Measurements from ENCODE around the gene SYNJ2.

The SYNJ2 gene

DNA sequence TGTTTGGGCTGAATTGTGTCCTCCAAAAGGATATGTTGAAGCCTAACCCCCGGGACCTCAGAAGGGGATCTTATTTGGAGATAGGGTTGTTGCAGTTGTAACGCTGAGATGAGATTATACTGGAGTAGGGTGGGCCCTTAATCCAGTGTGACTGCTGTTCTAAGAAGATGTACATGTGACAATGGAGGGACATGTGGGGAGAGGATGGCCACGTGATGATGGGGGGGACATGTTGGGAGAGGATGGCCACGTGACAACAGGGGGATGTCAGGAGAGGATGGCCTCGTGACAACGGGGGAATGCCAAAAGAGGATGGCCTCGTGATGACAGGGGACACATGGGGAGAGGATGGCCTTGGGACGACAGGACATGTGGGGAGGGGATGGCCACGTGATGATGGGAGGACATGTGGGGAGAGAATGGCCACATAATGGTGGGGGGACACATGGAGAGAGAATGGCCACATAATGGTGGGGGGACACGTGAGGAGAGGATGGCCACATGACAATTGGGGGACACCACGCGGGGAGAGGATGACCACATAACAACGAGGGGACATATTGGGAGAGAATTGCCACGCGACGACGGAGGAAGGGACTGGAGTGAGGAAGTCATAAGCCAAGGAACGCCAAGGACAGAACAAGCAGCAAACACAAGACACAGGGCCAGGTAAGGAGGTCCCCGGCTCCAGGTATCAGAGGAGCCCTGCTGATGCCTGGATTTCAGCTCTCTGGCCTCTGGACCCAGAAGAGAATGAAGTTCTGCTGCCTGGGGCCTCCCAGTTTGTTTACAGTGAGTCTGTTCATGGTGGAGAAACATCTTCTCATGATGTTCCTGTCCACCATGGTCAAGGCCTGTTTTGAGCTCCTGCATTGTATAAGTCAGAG, 29.2 kb downstream of the SYNJ2 start:
- in situ Hi-C loops (cut with MboI; ENCODE audit: low sequenced_read_pairs) = no loop called here

GRCh38 chr6:158011478-158011920, 29.8 kb downstream of the SYNJ2 start:
- in situ Hi-C loops (cut with MboI; ENCODE audit: low sequenced_read_pairs) = no loop called here

DNA sequence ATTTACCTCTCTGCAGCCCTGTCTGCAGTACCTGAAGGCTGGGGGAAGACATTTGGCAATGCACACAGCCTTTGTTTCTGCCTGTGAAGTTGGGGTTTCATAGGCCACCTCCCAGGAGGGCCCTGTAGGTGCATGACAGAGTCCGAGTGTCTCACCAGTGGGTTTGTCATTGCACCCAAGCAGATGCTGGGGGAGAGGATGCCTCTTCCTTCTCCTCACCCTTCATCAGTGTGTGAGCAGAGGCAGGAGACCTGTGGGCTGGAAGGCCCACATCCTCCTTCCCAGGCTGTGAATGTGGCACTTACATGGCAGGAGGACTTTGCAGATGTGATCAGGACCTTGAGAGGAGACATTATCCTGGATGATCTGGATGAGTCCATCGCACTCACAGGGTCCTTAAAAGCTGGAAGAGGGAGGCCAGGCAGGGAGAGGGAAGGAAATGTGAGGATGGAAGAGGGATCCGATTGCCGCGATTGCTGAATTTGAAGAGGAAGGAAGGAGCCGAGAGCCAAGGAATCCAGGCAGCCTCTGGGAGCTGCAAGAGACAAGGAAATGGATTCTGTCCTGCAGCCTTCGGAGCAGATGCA, 30.4 kb downstream of the SYNJ2 start:
- in situ Hi-C loops (cut with MboI; ENCODE audit: low sequenced_read_pairs) = no loop called here

DNA sequence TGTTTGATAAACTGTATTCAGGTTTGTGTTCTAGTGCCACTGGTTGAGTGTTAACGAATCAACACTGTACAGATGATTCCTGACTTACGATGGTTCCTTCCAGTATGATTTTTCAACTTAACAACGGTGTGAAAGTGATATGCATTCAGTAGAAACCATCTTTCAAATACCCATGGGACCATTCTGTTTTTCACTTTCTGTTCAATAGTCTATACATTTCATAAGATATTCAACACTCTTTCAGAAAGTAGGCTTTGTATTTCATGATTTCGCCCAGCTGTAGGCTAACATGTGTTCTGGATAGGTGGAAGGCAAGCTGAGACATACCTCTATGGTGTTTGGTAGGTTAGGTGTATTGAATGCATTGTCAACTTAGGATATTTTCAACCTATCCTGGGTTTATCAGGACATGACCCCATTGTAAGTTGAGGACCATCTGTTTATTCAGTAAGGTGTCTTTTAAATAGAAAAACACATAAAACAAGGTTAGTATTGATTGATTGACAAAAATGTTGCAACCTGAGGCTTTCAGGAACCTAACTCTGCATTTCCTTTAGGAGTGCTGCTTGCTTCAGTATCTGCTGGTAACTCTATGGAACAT, 32.3 kb downstream of the SYNJ2 start:
- in situ Hi-C loops (cut with MboI; ENCODE audit: low sequenced_read_pairs) = no loop called here

- in situ Hi-C loops (cut with MboI; ENCODE audit: low sequenced_read_pairs) = no loop called here
These were observed 33.0 kb downstream of the SYNJ2 start for GRCh38 chr6:158014505-158015187.

- in situ Hi-C loops (cut with MboI; ENCODE audit: low sequenced_read_pairs) = no loop called here
These were observed 33.5 kb downstream of the SYNJ2 start for GRCh38 chr6:158015188-158015506.

DNA sequence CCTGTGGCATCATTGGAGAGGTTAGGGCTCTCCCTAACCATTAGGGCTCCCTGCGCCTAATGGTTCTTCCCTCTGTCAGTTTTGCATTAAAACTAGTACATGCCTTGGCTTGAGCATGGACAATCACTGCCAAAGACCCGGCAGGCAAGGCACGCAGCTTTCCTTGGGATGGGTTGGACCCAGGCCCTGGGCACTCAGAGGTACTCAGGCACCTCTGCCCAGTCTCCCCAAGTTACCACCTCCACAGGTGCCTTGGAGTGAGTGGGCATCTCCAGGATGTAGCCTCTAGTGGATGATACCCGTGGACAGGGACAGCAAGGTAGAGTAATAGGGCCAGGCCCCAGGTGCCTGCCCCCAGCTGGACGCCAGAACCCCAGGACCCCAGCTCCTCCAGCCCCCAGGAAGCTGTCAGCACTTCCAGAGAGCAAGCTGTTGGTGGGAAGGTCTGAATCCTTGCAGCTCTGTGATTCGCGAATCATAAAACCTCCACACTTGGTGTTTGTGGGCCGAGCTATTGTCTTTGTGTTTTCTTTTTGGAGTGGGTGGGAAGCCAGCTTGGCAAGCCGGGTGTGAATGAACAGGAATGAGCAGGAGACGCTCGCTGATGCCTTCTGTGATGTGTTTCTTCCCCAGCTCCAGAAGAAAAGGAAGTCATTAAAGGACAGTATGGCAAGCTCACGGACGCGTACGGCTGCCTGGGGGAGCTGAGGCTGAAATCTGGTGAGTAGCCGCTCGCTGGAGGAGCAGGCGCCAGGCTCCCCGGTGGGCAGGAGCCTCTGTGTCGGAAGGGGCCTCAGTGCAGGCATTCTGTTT, 35.1 kb downstream of the SYNJ2 start:
- in situ Hi-C loops (cut with MboI; ENCODE audit: low sequenced_read_pairs) = no loop called here

- in situ Hi-C loops (cut with MboI; ENCODE audit: low sequenced_read_pairs) = no loop called here
These were observed 36.0 kb downstream of the SYNJ2 start for GRCh38 chr6:158017621-158018040.

GRCh38 chr6:158018041-158018771, 36.5 kb downstream of the SYNJ2 start:
- in situ Hi-C loops (cut with MboI; ENCODE audit: low sequenced_read_pairs) = no loop called here

GRCh38 chr6:158018851-158019361, 37.2 kb downstream of the SYNJ2 start:
- in situ Hi-C loops (cut with MboI; ENCODE audit: low sequenced_read_pairs) = no loop called here

- in situ Hi-C loops (cut with MboI; ENCODE audit: low sequenced_read_pairs) = no loop called here
These were observed 37.8 kb downstream of the SYNJ2 start for GRCh38 chr6:158019416-158019815.

DNA sequence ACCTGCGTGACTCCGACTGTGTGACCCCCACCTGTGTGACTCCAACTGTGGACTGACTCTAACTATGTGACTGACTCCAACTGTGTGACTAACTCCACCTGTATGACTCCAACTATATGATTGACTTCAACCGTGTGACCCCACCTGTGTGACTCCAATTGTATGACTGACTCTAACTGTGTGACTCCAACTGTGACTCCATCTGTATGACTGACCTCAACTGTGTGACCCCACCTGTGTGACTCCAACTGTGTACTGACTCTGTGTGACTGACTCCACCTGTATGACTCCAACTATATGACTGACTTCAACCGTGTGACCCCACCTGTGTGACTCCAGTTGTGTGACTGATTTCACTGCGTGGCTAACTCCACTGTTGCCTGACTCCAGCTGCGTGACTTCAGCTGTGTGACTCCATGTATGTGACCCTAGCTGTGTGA, 38.6 kb downstream of the SYNJ2 start:
- in situ Hi-C loops (cut with MboI; ENCODE audit: low sequenced_read_pairs) = no loop called here

DNA sequence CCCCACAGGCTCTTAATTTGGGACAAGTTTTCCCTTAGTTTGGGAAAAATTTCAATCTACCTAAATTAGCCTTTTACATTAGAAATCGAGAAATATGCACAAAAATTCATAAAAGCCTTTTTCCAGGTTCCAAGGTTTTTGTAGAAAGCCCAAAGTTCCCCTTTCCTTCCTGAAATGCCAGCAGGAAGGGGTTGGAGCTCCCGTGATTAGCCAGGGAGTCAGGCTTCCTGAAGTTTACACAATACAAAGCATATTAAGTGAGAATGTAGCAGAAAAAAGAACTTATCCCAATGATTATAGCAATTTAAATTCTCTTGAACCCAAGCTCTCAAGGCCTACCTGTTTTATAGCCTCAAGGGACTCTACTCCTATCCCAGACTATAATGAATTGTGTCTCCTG, 39.1 kb downstream of the SYNJ2 start:
- in situ Hi-C loops (cut with MboI; ENCODE audit: low sequenced_read_pairs) = no loop called here

- in situ Hi-C loops (cut with MboI; ENCODE audit: low sequenced_read_pairs) = no loop called here
These were observed 39.7 kb downstream of the SYNJ2 start for GRCh38 chr6:158021376-158021775.

DNA sequence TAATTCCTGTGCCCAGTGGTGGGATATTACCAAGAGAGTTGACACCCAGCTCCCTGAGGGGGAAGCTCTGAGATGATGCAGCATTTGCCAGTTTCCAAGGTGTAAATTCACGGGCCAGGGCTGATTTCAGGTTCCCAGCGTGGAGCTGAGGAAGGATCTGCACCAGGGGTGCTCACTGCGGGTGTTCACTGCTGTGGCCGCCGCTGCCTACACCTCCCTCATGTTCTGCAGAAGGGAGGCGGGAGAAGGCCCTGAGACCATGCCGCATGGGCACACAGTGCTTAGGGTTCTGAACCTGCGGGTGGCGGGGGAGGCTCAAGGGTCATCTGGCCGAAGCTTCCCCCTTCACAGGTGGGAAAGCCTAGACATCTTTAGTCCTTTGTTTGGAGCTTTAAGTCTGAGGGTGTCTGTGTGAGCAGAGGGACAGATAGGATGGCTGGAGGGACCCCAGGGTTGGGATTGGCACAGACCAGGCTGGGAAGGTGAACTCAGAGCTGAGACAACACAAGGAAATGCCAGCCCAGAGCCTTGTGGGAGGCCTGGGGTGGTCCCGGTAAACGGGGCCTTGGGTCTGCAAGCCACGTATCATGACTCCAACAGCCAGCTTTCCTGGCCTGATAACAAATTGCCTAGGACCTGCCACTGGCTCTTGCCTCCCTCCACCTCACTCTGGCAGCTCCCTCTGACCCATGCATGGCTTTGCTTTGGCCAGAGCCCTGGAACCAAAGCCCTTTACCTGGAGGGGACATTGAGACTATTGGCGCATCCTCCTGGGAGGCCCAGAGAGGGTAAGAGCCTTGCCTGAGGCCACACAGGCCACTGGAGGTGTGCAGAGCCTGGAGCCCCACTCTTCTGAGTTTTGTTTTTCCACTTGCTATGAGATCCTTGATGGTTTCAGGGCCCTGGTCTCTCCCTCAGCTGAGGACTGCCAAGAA, 40.4 kb downstream of the SYNJ2 start:
- in situ Hi-C loops (cut with MboI; ENCODE audit: low sequenced_read_pairs) = no loop called here

DNA sequence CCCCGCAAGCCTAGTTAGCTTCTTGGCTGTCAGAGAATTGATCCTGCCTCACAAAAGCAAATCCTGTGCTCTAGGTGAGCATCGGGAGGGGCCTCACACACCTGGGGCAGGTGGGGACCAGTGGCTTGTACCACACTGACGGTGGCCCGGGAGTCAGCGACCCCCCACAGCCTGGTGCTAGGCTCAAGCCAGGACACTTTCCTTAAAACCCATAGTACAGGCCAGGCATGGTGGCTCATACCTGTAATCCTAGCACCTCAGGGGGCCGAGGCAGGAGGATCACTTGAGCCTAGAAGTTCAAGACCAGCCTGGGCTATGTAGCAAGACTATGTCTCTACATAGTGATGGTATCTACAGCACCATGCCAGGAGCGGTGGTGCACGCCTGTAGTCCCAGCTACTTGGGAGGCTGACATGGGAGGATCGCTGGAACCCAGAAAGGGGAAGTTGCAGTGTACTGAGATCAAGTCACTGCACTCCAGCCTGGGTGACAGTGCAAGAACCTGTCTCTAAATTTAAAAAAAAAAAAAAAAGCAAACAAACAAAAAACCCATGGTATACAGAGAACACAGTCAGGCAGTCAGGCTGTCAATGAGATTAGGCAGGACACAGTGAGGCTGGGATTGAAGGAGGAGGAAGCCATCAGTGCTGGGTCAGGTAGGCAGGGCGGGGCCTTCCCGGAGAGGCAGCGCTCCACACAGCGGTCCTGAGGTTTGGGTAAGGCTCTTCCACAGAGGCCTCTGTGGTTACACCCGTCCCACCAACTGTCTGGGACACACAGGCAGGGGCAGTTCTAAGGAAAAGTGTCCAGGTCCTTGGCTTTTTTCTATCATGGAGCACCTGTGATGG, 41.3 kb downstream of the SYNJ2 start:
- in situ Hi-C loops (cut with MboI; ENCODE audit: low sequenced_read_pairs) = no loop called here

DNA sequence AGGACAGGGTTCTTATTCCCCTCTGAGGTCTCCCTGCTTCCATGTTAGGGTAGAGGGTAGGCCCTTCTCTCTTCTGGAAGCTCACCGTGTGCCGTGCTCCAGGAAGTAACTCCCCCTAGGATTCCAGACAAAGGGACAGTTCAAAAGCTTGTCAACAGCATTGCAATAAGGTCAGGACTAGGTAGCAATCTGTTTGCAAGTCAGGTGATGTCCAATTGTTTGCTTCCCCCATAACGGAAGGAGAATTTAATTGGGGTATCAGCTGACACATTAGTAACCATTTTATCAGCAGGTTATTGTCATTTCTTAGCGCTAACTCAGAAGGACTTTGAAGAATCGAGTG, 41.9 kb downstream of the SYNJ2 start:
- in situ Hi-C loops (cut with MboI; ENCODE audit: low sequenced_read_pairs) = no loop called here

Data from HL-60/S4 (cell line).